ENCODE data around the gene GGACT.

Gene GGACT

DNA sequence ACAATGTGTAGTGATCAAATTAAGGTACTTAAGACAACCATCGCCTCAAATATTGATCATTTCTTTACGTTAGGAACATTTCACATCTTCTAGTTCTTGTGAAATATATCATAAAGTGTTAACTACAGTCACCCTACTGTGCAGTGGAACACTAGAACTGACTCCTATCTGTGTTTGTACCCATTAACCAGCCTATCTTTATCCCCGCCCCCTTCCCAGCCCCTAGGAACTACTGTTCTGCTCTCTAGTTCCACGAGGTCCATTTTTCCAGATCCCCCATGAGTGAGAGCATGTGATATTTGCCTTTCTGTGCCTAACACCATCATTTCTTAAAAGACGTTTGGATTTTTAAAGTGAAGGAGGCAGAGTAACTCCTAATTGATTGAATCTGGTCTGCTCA, 24.4 kb upstream of the GGACT start:
- Histone ChIP-seq H3K4me3 (ENCODE audit: low read length) (no peak overlapping the region), H3K27me3 (replicated peaks; ENCODE audit: insufficient read depth, low read length) (no peaks in the 10 kb centered on the region), H3K36me3 (replicated peaks; ENCODE audit: insufficient read depth, low read length) (no peaks in the 10 kb centered on the region), H2AFZ (ENCODE audit: low read length) (no peak overlapping the region), H3K27ac (ENCODE audit: low read length) (no peak overlapping the region), H3K4me1 (ENCODE audit: low read length) (peaks cover 10% of the 10 kb centered on the region; the same call in 1 of the 2 replicates), H3K4me2 (ENCODE audit: low read depth, low read length) (no peak overlapping the region), H3K9me3 (replicated peaks; ENCODE audit: insufficient read depth, low read length) (no peaks in the 10 kb centered on the region), H3K9me2 (replicated peaks; ENCODE audit: insufficient read depth, low read length) (no peaks in the 10 kb centered on the region), H3F3A (ENCODE audit: insufficient read depth, low read length) (peaks cover 9% of the 10 kb centered on the region), H4K20me1 (ENCODE audit: insufficient read depth, low read length) (no peaks in the 10 kb centered on the region), H3K9ac (ENCODE audit: low read length) (no peak overlapping the region), H3K79me2 (ENCODE audit: low read length) (no peaks in the 10 kb centered on the region)
- no peak for TF ChIP-seq EZH2phosphoT487 (IDR thresholded peaks at IDR 0.05; ENCODE audit: low read length)
- no peak for TF ChIP-seq EZH2 (optimal IDR thresholded peaks at IDR 0.05; ENCODE audit: low read depth, low read length)
- TF ChIP-seq CTCF (IDR thresholded peaks at IDR 0.05; ENCODE audit: low read length) = no peak
- DNase-seq = no peak

GRCh38 chr13:100611678-100612492, 23.3 kb upstream of the GGACT start:
- Histone ChIP-seq H2AFZ (ENCODE audit: low read length) (no peak overlapping the region), H3K9ac (ENCODE audit: low read length) (no peak overlapping the region), H3K9me2 (replicated peaks; ENCODE audit: insufficient read depth, low read length) (no peaks in the 10 kb centered on the region), H3K27me3 (replicated peaks; ENCODE audit: insufficient read depth, low read length) (no peaks in the 10 kb centered on the region), H3K4me1 (ENCODE audit: low read length) (peaks cover 10% of the 10 kb centered on the region; the same call in 1 of the 2 replicates), H3K79me2 (ENCODE audit: low read length) (no peaks in the 10 kb centered on the region), H3K9me3 (replicated peaks; ENCODE audit: insufficient read depth, low read length) (no peaks in the 10 kb centered on the region), H3K27ac (ENCODE audit: low read length) (no peak overlapping the region), H3F3A (ENCODE audit: insufficient read depth, low read length) (peaks cover 9% of the 10 kb centered on the region), H3K36me3 (replicated peaks; ENCODE audit: insufficient read depth, low read length) (no peaks in the 10 kb centered on the region), H4K20me1 (ENCODE audit: insufficient read depth, low read length) (no peaks in the 10 kb centered on the region), H3K4me3 (ENCODE audit: low read length) (no peak overlapping the region), H3K4me2 (ENCODE audit: low read depth, low read length) (no peak overlapping the region)
- TF ChIP-seq EZH2phosphoT487 (IDR thresholded peaks at IDR 0.05; ENCODE audit: low read length) (no peak), EZH2 (optimal IDR thresholded peaks at IDR 0.05; ENCODE audit: low read depth, low read length) (no peak), CTCF (IDR thresholded peaks at IDR 0.05; ENCODE audit: low read length) (no peak)
- no peak for DNase-seq

DNA sequence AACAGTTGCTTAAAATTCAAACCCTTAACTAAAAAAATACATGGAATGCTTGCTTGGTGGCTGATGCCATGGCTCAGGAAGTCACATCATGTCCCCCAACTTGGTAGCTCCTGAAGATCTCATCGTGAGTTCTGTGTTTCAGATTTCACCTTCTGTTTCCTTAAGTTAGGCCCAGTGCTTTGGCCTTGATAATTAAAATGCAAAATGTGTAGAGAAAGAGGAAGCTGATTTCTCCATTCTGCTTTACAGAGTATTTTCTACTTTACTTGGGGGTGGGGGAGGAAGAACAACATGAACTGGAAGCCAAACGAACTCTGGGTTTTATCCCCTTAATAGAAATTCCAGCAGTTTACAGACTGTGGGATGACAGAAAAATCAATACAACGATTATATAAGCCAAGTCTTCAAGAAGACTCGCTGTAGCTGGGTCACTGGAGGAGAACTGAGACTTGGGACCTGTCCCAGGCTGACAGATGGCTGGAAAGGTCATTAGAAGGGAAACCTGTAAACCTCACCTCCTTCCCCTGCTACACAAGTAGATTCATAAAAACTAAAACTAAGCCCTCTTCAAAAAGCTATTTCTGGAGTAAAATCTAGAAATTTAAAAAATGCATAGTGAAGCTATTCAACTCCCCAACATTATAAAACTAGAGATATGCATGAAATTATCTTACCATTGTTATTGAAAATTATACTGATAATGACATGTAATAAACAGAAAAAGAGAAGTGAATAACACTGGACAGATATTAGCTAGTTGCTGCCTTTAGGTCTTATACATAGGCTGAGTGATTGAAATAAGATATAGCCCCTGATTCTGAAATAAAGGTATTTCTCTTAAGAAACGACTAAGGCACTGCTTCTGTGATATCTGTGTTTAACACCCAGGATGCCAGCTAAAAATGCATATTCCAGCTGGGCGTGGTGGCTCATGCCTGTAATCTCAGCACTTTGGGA, 22.1 kb upstream of the GGACT start:
- H3K4me2 ChIP-seq (ENCODE audit: low read depth, low read length) = no peak overlapping the region
- no peaks in the 10 kb centered on the region for H3K36me3 ChIP-seq (replicated peaks; ENCODE audit: insufficient read depth, low read length)
- H3K27me3 ChIP-seq (replicated peaks; ENCODE audit: insufficient read depth, low read length) = no peaks in the 10 kb centered on the region
- peaks cover 9% of the 10 kb centered on the region for H3F3A ChIP-seq (ENCODE audit: insufficient read depth, low read length)
- no peak for DNase-seq
- no peak for TF ChIP-seq CTCF (IDR thresholded peaks at IDR 0.05; ENCODE audit: low read length)
- no peak for TF ChIP-seq EZH2phosphoT487 (IDR thresholded peaks at IDR 0.05; ENCODE audit: low read length)
- no peak for TF ChIP-seq EZH2 (optimal IDR thresholded peaks at IDR 0.05; ENCODE audit: low read depth, low read length)
- no peak overlapping the region for H2AFZ ChIP-seq (ENCODE audit: low read length)
- no peaks in the 10 kb centered on the region for H3K9me2 ChIP-seq (replicated peaks; ENCODE audit: insufficient read depth, low read length)
- H3K9me3 ChIP-seq (replicated peaks; ENCODE audit: insufficient read depth, low read length) = no peaks in the 10 kb centered on the region
- no peaks in the 10 kb centered on the region for H3K79me2 ChIP-seq (ENCODE audit: low read length)
- no peak overlapping the region for H3K4me3 ChIP-seq (ENCODE audit: low read length)
- no peak overlapping the region for H3K9ac ChIP-seq (ENCODE audit: low read length)
- H3K4me1 ChIP-seq (ENCODE audit: low read length) = peaks cover 10% of the 10 kb centered on the region; the same call in 1 of the 2 replicates
- H3K27ac ChIP-seq (ENCODE audit: low read length) = no peak overlapping the region
- no peaks in the 10 kb centered on the region for H4K20me1 ChIP-seq (ENCODE audit: insufficient read depth, low read length)

Data from MM.1S (cell line).